Spleen (tissue), 11 donors: ENCODE measurements around the gene FGF14. TPM values are rescaled to one million over a fixed set of nuclear protein-coding genes. Genes with fewer than 3 reads are reported as not detected.
"Not testable (repeated sequence)": the region's sequence is repeated elsewhere in the genome, so short reads cannot be mapped to it uniquely, and the experiment has no call there.

Experiments
- DNase-seq: peaks from one replicate; pipeline ENCODE4 v3.0.0-alpha.2; 2020
- H3K27ac ChIP-seq, 8 donors: fragments of 200-600 bp; sonication (generic) in 7 of 8; 1 replicate in 4 of 8; 2 replicates in 4 of 8; pipeline versions ENCODE4 v1.5.0 to v1.8.0; 2016 to 2021; ENCODE audit warnings: inconsistent platforms in 4 of 8, mild to moderate bottlenecking in 4 of 8, moderate library complexity in 1 of 8
- H3K27me3 ChIP-seq, 7 donors: fragments of 200-600 bp; sonication (generic) in 6 of 7; replicated peaks in 1 of 7; 1 replicate in 4 of 7; 2 replicates in 3 of 7; pipeline versions ENCODE4 v1.5.0 to v1.8.0; 2016 to 2021; ENCODE audit warnings: inconsistent platforms in 3 of 7, mild to moderate bottlenecking in 1 of 7
- H3K36me3 ChIP-seq, 6 donors: fragments of 200-600 bp; sonication (generic) in 5 of 6; 1 replicate in 4 of 6; 2 replicates in 2 of 6; pipeline versions ENCODE4 v1.5.0 to v1.8.0; 2016 to 2021; ENCODE audit warnings: inconsistent platforms in 2 of 6
- H3K4me1 ChIP-seq, 6 donors: fragments of 200-600 bp; sonication (generic) in 5 of 6; 1 replicate in 3 of 6; 2 replicates in 3 of 6; pipeline versions ENCODE4 v1.5.0 to v1.8.0; 2016 to 2021; ENCODE audit warnings: inconsistent platforms in 3 of 6
- H3K4me3 ChIP-seq, 8 donors: fragments of 200-600 bp; sonication (generic) in 7 of 8; 1 replicate in 4 of 8; 2 replicates in 4 of 8; pipeline versions ENCODE4 v1.5.0 to v1.8.0; 2016 to 2021; ENCODE audit warnings: inconsistent platforms in 4 of 8, mild to moderate bottlenecking in 4 of 8, moderate library complexity in 2 of 8
- H3K9me3 ChIP-seq, 8 donors: fragments of 200-600 bp; sonication (generic) in 7 of 8; 1 replicate in 4 of 8; 2 replicates in 4 of 8; pipeline versions ENCODE4 v1.5.0 to v1.8.0; 2016 to 2021; ENCODE audit warnings: inconsistent platforms in 4 of 8
- POLR2A ChIP-seq, 3 donors: fragments of 450-650 bp; IDR thresholded peaks; one replicate each; pipeline ENCODE4 v1.5.1; 2017; ENCODE audit warnings: antibody characterized with exemption in 3 of 3, mild to moderate bottlenecking in 1 of 3
- POLR2AphosphoS5 ChIP-seq, 3 donors: sonication (generic); formaldehyde crosslinking; IDR thresholded peaks; one replicate each; pipeline ENCODE4 v1.5.1; 2017; ENCODE audit warnings: antibody characterized with exemption in 3 of 3
- WGBS, 5 donors: extraction: QIAGEN DNeasy Blood & Tissue Kit in 3 of 5; methylation state at CpG; one replicate each; pipeline versions ENCODE4 v1.1.5 to v1.1.7; 2013 to 2018; 5-methylcytosine and 5-hydroxymethylcytosine counted together
- intact Hi-C: fragments of 100-400 bp; cut with DNase I; formaldehyde crosslinking; loops from one replicate; pipeline ENCODE4 v1.15.0; 2023; ENCODE audit warnings: low total_unique reads
- polyA plus RNA-seq, 3 donors: library from polyadenylated mRNA; stranded (reverse); fragments of 200-250 nt; gene quantifications; one replicate each; pipeline ENCODE4 v1.2.1, GENCODE V29; 2013
- total RNA-seq, 7 donors: library from RNA; depleted of rRNA in 3 of 7; stranded (reverse); fragments of >200 nt in 3 of 7; fragmentation: NEBNext Ultra II Directional in 4 of 7; extraction: Animal tissue kit (Norgen Biotek cat#: 25700) in 4 of 7; gene quantifications; one replicate each; pipeline versions ENCODE4 v1.1.0 to v1.2.1, GENCODE V29; 2016 to 2021
- TF ChIP-seq, protein P1 (sequence below), 11 experiments: fragments of 200-600 bp in 7 of 11; fragments of 450-650 bp in 4 of 11; sonication (generic) in 4 of 11; IDR thresholded peaks in 8 of 11; conservative IDR thresholded peaks in 3 of 11; 1 replicate in 7 of 11; 2 replicates in 4 of 11; pipeline versions ENCODE4 v1.4.0 to v1.8.0; 2016 to 2021; ENCODE audit warnings: antibody characterized with exemption in 11 of 11, inconsistent platforms in 4 of 11, mild to moderate bottlenecking in 1 of 11
- donor health status: healthy with polysubstance abuse.
- donor health status: DM: no; HTN: no; CAD: no; lungs with moderate emphysema.
- donor health status: DM: no; HTN: no; CAD: no.
- donor health status: Bipolar disorder and iron deficiency.
- donor health status: healthy.
- donor health status: DM: no; HTN: no; CAD: no.
- donor health status: DM: yes; HTN: yes; CAD: no.

FGF14 gene
- total and polyA plus RNA-seq, 10 donors, result 0.03 to 1.1 (median 0.05) TPM; not detected in 3

DNA sequence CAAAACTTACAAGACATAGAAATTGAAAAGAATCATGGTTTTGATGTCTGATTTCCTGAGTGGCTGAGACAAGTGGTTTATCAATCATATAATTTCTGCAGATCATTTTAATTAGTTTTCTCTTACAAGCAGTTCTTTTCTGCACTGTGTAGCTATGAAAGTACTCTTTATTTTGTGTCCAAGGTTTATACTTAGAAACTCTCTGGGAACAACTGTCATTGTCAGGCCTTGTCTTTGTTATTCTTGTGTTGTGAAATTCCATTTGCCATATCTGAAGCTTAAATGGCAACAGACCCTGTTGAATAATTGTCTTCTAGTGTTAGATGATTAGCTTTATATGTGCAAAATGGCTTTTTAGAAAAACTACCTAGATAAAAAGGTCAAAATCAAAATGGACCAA lies 312.1 kb downstream of the FGF14 start:
- no peaks in the 10 kb centered on the region for H3K9me3 ChIP-seq
- H3K4me3 ChIP-seq, result no peak overlapping the region
- no peak for DNase-seq
- no peaks in the 10 kb centered on the region for H3K27me3 ChIP-seq
- intact Hi-C loops, result no loop called here
- no peak overlapping the region for H3K27ac ChIP-seq
- H3K36me3 ChIP-seq, result no peaks in the 10 kb centered on the region
- TF ChIP-seq POLR2AphosphoS5 (IDR thresholded peaks at IDR 0.05) (no peak), POLR2A (IDR thresholded peaks at IDR 0.05) (no peak)
- TF ChIP-seq, protein P1, sequence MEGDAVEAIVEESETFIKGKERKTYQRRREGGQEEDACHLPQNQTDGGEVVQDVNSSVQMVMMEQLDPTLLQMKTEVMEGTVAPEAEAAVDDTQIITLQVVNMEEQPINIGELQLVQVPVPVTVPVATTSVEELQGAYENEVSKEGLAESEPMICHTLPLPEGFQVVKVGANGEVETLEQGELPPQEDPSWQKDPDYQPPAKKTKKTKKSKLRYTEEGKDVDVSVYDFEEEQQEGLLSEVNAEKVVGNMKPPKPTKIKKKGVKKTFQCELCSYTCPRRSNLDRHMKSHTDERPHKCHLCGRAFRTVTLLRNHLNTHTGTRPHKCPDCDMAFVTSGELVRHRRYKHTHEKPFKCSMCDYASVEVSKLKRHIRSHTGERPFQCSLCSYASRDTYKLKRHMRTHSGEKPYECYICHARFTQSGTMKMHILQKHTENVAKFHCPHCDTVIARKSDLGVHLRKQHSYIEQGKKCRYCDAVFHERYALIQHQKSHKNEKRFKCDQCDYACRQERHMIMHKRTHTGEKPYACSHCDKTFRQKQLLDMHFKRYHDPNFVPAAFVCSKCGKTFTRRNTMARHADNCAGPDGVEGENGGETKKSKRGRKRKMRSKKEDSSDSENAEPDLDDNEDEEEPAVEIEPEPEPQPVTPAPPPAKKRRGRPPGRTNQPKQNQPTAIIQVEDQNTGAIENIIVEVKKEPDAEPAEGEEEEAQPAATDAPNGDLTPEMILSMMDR (IDR thresholded peaks at IDR 0.05 in 8 of 11, conservative IDR thresholded peaks at IDR 0.05 in 3 of 11), result no peak
- no peaks in the 10 kb centered on the region for H3K4me1 ChIP-seq

DNA sequence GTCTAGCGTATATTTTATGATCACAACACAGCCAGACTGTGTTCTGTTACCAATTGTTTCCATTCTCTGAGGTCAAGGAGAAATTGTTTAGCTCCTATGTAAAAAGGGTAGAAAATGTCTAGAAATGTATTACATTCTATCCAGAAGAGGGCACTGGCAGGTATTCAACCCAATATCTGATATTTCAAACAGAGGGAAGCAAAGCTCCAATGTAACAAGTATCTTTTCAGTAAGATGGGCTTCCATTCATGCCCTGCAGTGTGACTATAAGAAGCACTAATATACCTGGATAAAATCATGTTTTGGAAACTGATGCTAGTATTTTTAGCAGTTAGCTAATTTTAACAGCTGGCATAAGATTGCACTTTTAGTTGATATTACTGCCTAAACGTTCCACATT lies 312.7 kb downstream of the FGF14 start:
- H3K4me1 ChIP-seq, result no peaks in the 10 kb centered on the region
- H3K36me3 ChIP-seq, result no peaks in the 10 kb centered on the region
- no peak for TF ChIP-seq POLR2AphosphoS5 (IDR thresholded peaks at IDR 0.05)
- no peak for TF ChIP-seq POLR2A (IDR thresholded peaks at IDR 0.05)
- TF ChIP-seq, protein P1 (IDR thresholded peaks at IDR 0.05 in 8 of 11, conservative IDR thresholded peaks at IDR 0.05 in 3 of 11), result no peak
- no peak for DNase-seq
- H3K27me3 ChIP-seq, result no peaks in the 10 kb centered on the region
- intact Hi-C loops, result no loop called here
- no peak overlapping the region for H3K4me3 ChIP-seq
- no peak overlapping the region for H3K27ac ChIP-seq
- 71 to 81% (median 74%) methylated on average over 2 of the region's 2 CpGs for WGBS, 5 donors
- H3K9me3 ChIP-seq, result no peaks in the 10 kb centered on the region

DNA sequence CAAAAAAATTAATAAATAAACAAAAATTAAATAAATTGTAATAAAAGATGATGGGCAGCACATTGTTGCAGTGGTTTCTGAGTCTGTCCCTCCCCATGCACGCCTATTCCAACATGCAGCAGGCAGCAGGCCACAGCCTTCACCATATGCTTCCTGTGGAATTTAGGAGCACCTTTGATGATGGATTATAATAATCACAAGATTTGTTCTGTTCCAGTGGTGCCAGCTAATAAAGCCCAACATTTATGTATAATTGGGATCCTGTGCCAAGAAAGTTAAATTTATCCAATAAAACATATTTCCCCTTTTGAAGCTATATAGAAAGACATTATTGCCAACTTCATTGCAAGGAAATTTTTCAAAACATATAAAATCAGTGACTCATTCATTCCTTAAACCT lies 328.6 kb downstream of the FGF14 start:
- intact Hi-C loops, result no loop called here
- Histone ChIP-seq H3K36me3 (no peaks in the 10 kb centered on the region), H3K27ac (no peak overlapping the region), H3K9me3 (no peaks in the 10 kb centered on the region), H3K4me1 (no peaks in the 10 kb centered on the region), H3K4me3 (no peak overlapping the region), H3K27me3 (no peaks in the 10 kb centered on the region)
- 59 to 81% (median 68%) methylated on average over 1 of the region's 1 CpG for WGBS, 5 donors
- DNase-seq, result no peak
- TF ChIP-seq, protein P1 (IDR thresholded peaks at IDR 0.05 in 8 of 11, conservative IDR thresholded peaks at IDR 0.05 in 3 of 11), result no peak
- TF ChIP-seq POLR2AphosphoS5 (IDR thresholded peaks at IDR 0.05) (no peak), POLR2A (IDR thresholded peaks at IDR 0.05) (no peak)

DNA sequence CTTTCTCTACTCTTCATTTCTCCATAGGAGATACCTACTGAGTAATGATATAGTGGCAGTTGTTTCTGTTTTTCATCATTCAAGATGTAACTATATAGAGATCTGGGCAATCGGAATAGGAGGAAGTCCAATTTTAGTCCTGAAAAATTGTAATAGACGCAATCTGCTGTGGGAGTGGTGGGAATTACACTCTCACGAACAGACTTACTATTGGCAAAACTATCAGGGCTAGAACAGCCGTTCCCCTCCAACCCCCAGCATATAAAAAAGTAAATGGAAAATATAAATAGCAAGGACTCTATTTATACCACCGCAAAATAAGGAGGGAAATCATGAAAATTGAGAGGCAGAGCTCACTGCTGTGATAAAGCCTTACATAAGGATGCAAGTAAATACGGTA lies 330.1 kb downstream of the FGF14 start:
- Histone ChIP-seq H3K4me1 (no peaks in the 10 kb centered on the region), H3K36me3 (no peaks in the 10 kb centered on the region), H3K27ac (no peak overlapping the region), H3K9me3 (no peaks in the 10 kb centered on the region), H3K27me3 (no peaks in the 10 kb centered on the region), H3K4me3 (no peak overlapping the region)
- no peak for DNase-seq
- TF ChIP-seq POLR2A (IDR thresholded peaks at IDR 0.05) (no peak), POLR2AphosphoS5 (IDR thresholded peaks at IDR 0.05) (no peak)
- TF ChIP-seq, protein P1 (IDR thresholded peaks at IDR 0.05 in 8 of 11, conservative IDR thresholded peaks at IDR 0.05 in 3 of 11), result no peak
- intact Hi-C loops, result no loop called here
- 81 to 88% (median 84%) methylated on average over 6 of the region's 6 CpGs for WGBS, 5 donors

DNA sequence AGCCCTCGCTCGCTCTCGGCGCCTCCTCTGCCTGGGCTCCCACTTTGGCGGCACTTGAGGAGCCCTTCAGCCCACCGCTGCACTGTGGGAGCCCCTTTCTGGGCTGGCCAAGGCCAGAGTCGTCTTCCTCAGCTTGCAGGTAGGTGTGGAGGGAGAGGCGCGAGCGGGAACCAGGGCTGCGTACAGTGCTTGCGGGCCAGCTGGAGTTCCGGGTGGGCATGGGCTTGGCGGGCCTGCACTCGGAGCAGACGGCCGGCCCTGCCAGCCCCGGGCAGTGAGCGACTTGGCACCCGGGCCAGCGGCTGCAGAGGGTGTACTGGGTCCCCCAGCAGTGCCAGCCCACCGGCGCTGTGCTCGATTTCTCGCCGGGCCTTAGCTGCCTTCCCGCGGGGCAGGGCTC lies 333.5 kb downstream of the FGF14 start:
- H3K4me1 ChIP-seq, intact Hi-C loops, DNase-seq, H3K27me3 ChIP-seq, H3K9me3 ChIP-seq, H3K36me3 ChIP-seq, H3K27ac ChIP-seq, H3K4me3 ChIP-seq: not testable (repeated sequence)
- WGBS, 5 donors, result 87 to 97% (median 93%) methylated on average over 12 to 23 of the region's 28 CpGs
